SU-DHL-6 (cell line): ENCODE results near the gene PRR36.

Experiments used
- H2AFZ ChIP-seq: fragments of 200-600 bp; sonication (generic); 2 replicates; pipeline ENCODE4 v1.6.1; 2014; ENCODE audit warnings: low read depth, mild to moderate bottlenecking, moderate library complexity, mixed read lengths, antibody characterized with exemption, low read length; ENCODE audit not compliant: severe bottlenecking
- H3F3A ChIP-seq: fragments of 200-600 bp; shearing (Covaris generic); 2 replicates; pipeline ENCODE4 v1.6.0; 2016; ENCODE audit warnings: antibody characterized with exemption, mild to moderate bottlenecking; ENCODE audit not compliant: insufficient read depth
- H3K27ac ChIP-seq: fragments of 200-600 bp; sonication (generic); 2 replicates; pipeline ENCODE4 v1.5.1; 2016; ENCODE audit warnings: low read depth, mild to moderate bottlenecking, low read length, moderate library complexity, mixed read lengths
- H3K27me3 ChIP-seq: fragments of 200-600 bp; sonication (generic), shearing (Covaris generic); 2 replicates; pipeline ENCODE4 v1.6.0; 2014; ENCODE audit warnings: mild to moderate bottlenecking, low read length
- H3K36me3 ChIP-seq: fragments of 200-600 bp; sonication (generic); 2 replicates; pipeline ENCODE4 v1.6.1; 2014; ENCODE audit warnings: mild to moderate bottlenecking, low read length, mixed read lengths
- H3K4me2 ChIP-seq: fragments of 300-600, 200-600 bp; shearing (Covaris generic), sonication (generic); 2 replicates; pipeline ENCODE4 v1.6.0; 2014; ENCODE audit warnings: low read length, low read depth, mild to moderate bottlenecking; ENCODE audit not compliant: poor library complexity, severe bottlenecking
- H3K4me3 ChIP-seq: fragments of 200-600 bp; sonication (generic); 2 replicates; pipeline ENCODE4 v1.5.1; 2014; ENCODE audit warnings: antibody characterized with exemption, low read length, mild to moderate bottlenecking, mixed read lengths; ENCODE audit not compliant: insufficient read depth, poor library complexity, severe bottlenecking
- H3K79me2 ChIP-seq: fragments of 200-600 bp; sonication (generic); 2 replicates; pipeline ENCODE4 v1.6.1; 2014; ENCODE audit warnings: mild to moderate bottlenecking, low read length, moderate library complexity; ENCODE audit not compliant: insufficient read depth
- H3K9ac ChIP-seq: fragments of 200-600 bp; sonication (generic); 2 replicates; pipeline ENCODE4 v1.7.0; 2014; ENCODE audit warnings: mild to moderate bottlenecking, low read length
- H3K9me2 ChIP-seq: fragments of 200-600 bp; sonication (generic); replicated peaks from 2 replicates; pipeline ENCODE4 v1.6.1; 2014; ENCODE audit warnings: low read length; ENCODE audit not compliant: insufficient read depth
- H3K9me3 ChIP-seq: fragments of 200-600 bp; sonication (generic); 2 replicates; pipeline ENCODE4 v1.6.1; 2014; ENCODE audit warnings: low read length, mixed read lengths; ENCODE audit not compliant: insufficient read depth
- H4K20me1 ChIP-seq: fragments of 200-600 bp; sonication (generic); 2 replicates; pipeline ENCODE4 v1.6.1; 2014; ENCODE audit warnings: low read depth, mild to moderate bottlenecking, antibody characterized with exemption, low read length, moderate library complexity, mixed read lengths
- EZH2phosphoT487 ChIP-seq: fragments of 200-600 bp; sonication (generic), shearing (Covaris generic); conservative IDR thresholded peaks from 2 replicates; pipeline ENCODE4 v1.6.1; 2018; ENCODE audit warnings: mild to moderate bottlenecking, antibody characterized with exemption, low read length, moderate library complexity, mixed read lengths
- TF ChIP-seq, protein P1 (sequence below): fragments of 200-600 bp; sonication (generic); IDR thresholded peaks from one replicate; pipeline ENCODE4 v1.5.1; 2017; ENCODE audit warnings: antibody characterized with exemption, mild to moderate bottlenecking, low read length, moderate library complexity; ENCODE audit not compliant: insufficient read depth, poor library complexity, severe bottlenecking

PRR36 gene

DNA sequence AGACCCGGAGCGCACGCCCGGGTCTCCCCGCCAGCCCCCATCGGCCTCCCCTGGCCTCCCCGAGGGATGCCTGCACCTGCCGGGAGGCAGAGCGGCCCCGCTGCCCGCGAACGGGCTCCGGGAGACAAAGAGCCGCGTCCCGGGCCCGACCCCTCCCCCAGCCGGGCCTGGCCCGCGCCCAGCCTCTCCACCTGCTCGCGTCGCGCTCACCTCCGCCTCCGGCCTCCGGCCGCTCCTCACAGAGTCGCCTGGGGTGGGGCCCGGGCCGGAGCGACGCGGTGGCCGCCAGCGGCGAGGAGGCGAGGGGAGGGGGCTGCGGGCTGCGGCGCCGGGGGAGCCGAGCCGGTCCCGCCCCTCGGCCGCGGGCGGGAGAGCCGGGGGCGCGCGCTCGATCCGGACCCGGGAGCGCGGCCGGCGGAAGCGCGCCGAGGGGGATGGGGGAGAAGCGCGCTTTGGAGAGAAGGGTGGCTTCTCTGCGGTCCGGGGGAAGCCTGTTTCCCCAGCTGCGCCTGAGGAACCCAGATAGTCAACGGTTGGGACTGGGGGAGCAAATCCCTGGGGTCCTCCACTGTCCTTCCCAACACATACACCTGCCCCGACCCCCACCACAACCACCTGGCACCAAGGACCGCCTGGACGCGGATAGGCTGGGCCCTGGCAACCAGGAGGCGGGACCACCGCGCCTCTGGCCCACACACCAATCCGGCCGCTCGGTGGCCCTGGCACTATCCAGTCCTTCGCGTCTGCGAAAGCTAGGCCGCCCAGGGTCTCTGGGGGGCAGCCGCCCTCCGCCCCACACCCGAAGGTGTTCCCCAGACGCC is at the start of gene PRR36:
Gene PRR36, minus strand, starts transcription at position 315 of the 821 bp plus-strand sequence. CDS start 701 bp downstream, outside the sequence.
- Histone ChIP-seq H3K27ac (no peak within 1 kb of the TSS), H4K20me1 (no peaks in the 10 kb centered on the region), H3K27me3 (no peaks in the 10 kb centered on the region), H2AFZ (no peak within 1 kb of the TSS), H3K4me2 (no peak within 1 kb of the TSS), H3K9me3 (no peaks in the 10 kb centered on the region), H3F3A (peaks cover 11% of the 10 kb centered on the region), H3K36me3 (no peaks in the 10 kb centered on the region), H3K4me3 (no peak within 1 kb of the TSS), H3K9ac (no peak within 1 kb of the TSS), H3K9me2 (no peaks in the 10 kb centered on the region), H3K79me2 (no peaks in the 10 kb centered on the region)
- no peak for TF ChIP-seq EZH2phosphoT487
- TF ChIP-seq, protein P1, sequence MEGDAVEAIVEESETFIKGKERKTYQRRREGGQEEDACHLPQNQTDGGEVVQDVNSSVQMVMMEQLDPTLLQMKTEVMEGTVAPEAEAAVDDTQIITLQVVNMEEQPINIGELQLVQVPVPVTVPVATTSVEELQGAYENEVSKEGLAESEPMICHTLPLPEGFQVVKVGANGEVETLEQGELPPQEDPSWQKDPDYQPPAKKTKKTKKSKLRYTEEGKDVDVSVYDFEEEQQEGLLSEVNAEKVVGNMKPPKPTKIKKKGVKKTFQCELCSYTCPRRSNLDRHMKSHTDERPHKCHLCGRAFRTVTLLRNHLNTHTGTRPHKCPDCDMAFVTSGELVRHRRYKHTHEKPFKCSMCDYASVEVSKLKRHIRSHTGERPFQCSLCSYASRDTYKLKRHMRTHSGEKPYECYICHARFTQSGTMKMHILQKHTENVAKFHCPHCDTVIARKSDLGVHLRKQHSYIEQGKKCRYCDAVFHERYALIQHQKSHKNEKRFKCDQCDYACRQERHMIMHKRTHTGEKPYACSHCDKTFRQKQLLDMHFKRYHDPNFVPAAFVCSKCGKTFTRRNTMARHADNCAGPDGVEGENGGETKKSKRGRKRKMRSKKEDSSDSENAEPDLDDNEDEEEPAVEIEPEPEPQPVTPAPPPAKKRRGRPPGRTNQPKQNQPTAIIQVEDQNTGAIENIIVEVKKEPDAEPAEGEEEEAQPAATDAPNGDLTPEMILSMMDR: no peak

DNA sequence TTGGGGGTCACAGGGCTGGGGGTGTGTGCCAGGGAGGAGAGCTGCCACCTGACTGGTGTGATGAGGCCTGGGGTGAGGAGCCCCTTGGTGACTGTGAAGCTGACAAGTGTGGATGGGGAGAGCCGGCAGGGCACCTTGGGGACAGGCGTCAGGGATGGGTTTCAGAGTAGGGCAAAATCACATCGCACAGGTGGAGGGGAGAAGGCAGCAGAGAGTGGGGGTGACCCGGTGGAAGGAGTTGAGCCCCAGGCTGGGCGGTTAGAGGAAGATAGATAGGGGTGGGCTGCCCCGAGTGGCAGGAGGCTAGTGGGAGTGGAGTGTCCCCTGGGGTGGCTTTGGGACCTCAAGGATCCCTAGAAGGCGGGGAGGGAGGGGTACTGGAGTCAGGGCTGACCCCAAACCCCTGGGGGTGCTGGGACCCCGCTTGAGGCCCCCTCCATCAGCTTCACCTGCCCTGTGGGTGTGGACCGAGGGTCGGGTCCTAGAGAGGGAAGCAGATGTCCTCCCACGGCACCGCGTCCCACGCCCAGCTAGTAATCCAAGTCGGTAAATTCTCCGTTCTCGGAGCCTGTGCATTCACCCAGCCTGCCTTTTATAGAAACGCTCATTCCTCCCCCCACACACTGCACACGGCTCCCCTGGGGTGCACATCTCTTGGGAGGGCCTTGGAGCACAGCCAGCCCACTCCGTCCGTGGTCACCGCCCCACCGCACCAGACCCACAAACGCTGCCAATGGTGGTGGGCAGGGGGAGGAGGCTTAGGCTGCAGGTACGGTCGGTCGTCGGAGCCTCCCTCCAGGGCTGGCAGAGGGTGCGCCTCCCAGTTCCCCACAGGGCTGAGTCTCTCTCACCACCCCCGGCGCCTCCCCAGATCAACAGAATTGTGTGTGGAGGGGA is 49.4 kb upstream of the PRR36 start:
- TF ChIP-seq, protein P1: no peak
- no peak for TF ChIP-seq EZH2phosphoT487

DNA sequence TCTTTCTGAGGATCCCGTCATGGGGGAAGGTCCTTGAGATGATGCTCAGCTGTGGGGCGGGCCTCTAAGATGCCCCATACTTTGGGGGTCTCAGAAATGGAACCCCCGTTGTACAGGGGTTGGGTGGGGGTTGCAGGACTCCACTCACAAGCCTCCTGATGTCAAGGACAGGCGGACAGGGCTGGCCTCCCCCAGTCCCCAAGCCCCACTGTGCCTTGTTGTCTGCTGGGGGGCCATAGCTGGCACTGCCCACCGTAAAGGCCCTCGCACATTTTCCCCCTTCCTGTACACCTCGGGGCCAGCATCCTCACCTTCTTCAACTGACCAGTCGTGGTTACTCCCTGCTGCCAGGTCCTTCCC is 48.6 kb upstream of the PRR36 start:
- Histone ChIP-seq H3K27ac (no peak overlapping the region), H4K20me1 (no peaks in the 10 kb centered on the region)

More for the DNA sequence above, 49.4 kb upstream of the PRR36 start:
- Histone ChIP-seq H3K36me3 (no peaks in the 10 kb centered on the region), H3K9ac (no peak overlapping the region), H3F3A (no peaks in the 10 kb centered on the region), H3K4me2 (no peak overlapping the region), H3K9me3 (no peaks in the 10 kb centered on the region), H3K79me2 (no peaks in the 10 kb centered on the region), H3K27me3 (no peaks in the 10 kb centered on the region), H4K20me1 (no peaks in the 10 kb centered on the region), H2AFZ (no peak overlapping the region), H3K27ac (no peak overlapping the region), H3K4me3 (no peak overlapping the region), H3K9me2 (no peaks in the 10 kb centered on the region)

More for the DNA sequence above, 48.6 kb upstream of the PRR36 start:
- TF ChIP-seq EZH2phosphoT487: no peak
- TF ChIP-seq, protein P1: no peak
- Histone ChIP-seq H3K27me3 (no peaks in the 10 kb centered on the region), H3K4me2 (no peak overlapping the region), H3F3A (no peaks in the 10 kb centered on the region), H3K4me3 (no peak overlapping the region), H2AFZ (no peak overlapping the region), H3K36me3 (no peaks in the 10 kb centered on the region), H3K9ac (no peak overlapping the region), H3K9me3 (no peaks in the 10 kb centered on the region), H3K9me2 (no peaks in the 10 kb centered on the region), H3K79me2 (no peaks in the 10 kb centered on the region)
